H1 (cell line): ENCODE measurements around the gene ICE1. TPM values are rescaled to one million over a fixed set of nuclear protein-coding genes. Genes with fewer than 3 reads are reported as not detected.

Experiments
- CTCF ChIA-PET: fragments of 300-600 bp; sonication (Branson Sonifier 250); formaldehyde crosslinking; loops from one replicate; lab custom pipeline; 2021; ENCODE audit not compliant: partially characterized antibody; lab: Charles Lee
- POLR2A ChIA-PET: fragments of 300-600 bp; sonication (Branson Sonifier 250); formaldehyde crosslinking; loops from one replicate; lab custom pipeline; 2021; ENCODE audit warnings: inconsistent platforms; ENCODE audit not compliant: partially characterized antibody; lab: Charles Lee
- DNase-seq, 2 experiments: peaks; one replicate each; pipeline versions ENCODE4 v3.0.0 to v3.0.0-alpha.2; 2010 to 2022; ENCODE audit warnings: low spot score in 2 of 2, low read depth in 1 of 2, mixed read lengths in 1 of 2
- FAIRE-seq: peaks from 2 replicates; lab custom pipeline; 2011; peaks lifted over from hg19 to GRCh38; lab: Jason Lieb, UNC
- H2AFZ ChIP-seq: 2 replicates; pipeline ENCODE4 v1.8.1; 2012; ENCODE audit warnings: low read length, inconsistent platforms
- H2AK5ac ChIP-seq: 2 replicates; pipeline ENCODE4 v1.6.1; 2013; ENCODE audit warnings: low read depth, low read length
- H2BK120ac ChIP-seq: replicated peaks from 2 replicates; pipeline ENCODE3; 2013; ENCODE audit warnings: low read depth, low read length, inconsistent platforms
- H2BK12ac ChIP-seq: 2 replicates; pipeline ENCODE4 v1.6.1; 2013; ENCODE audit warnings: low read depth, low read length
- H2BK15ac ChIP-seq: 2 replicates; pipeline ENCODE4 v1.6.1; 2013; ENCODE audit warnings: low read length
- H2BK20ac ChIP-seq: 2 replicates; pipeline ENCODE4 v1.6.1; 2013; ENCODE audit warnings: low read length
- H2BK5ac ChIP-seq: 2 replicates; pipeline ENCODE4 v1.6.1; 2013; ENCODE audit warnings: low read depth, low read length
- H3K14ac ChIP-seq: 2 replicates; pipeline ENCODE4 v1.6.1; 2013; ENCODE audit warnings: inconsistent platforms; ENCODE audit not compliant: insufficient read length
- H3K18ac ChIP-seq: 2 replicates; pipeline ENCODE4 v1.6.1; 2013; ENCODE audit warnings: low read length; ENCODE audit errors: extremely low read depth
- H3K23ac ChIP-seq: 2 replicates; pipeline ENCODE4 v1.6.1; 2013; ENCODE audit warnings: inconsistent platforms; ENCODE audit not compliant: insufficient read length
- H3K23me2 ChIP-seq: 2 replicates; pipeline ENCODE4 v1.6.1; 2013; ENCODE audit warnings: low read depth, low read length
- H3K27ac ChIP-seq: 2 replicates; pipeline ENCODE4 v1.6.1; 2011; ENCODE audit warnings: low read depth, low read length, inconsistent platforms
- H3K27me3 ChIP-seq, 4 experiments: replicated peaks in 1 of 4; 1 replicate in 1 of 4; 2 replicates in 3 of 4; pipeline versions ENCODE4 v1.6.1 to v1.8.1; 2011 to 2013; ENCODE audit warnings: low read length in 3 of 4, mild to moderate bottlenecking in 3 of 4, inconsistent platforms in 2 of 4, mixed read lengths in 2 of 4, moderate library complexity in 1 of 4; ENCODE audit not compliant: control insufficient read depth in 3 of 4, insufficient read depth in 3 of 4; ENCODE audit errors: extremely low read depth in 1 of 4
- H3K36me3 ChIP-seq, 4 experiments: 2 replicates each; pipeline versions ENCODE4 v1.6.1 to v1.8.1; 2011 to 2013; ENCODE audit warnings: mild to moderate bottlenecking in 4 of 4, low read length in 3 of 4, moderate library complexity in 2 of 4, control low read depth in 1 of 4, inconsistent platforms in 1 of 4; ENCODE audit not compliant: insufficient read depth in 4 of 4, control insufficient read depth in 2 of 4
- H3K4ac ChIP-seq: replicated peaks from 2 replicates; pipeline ENCODE3; 2013; ENCODE audit warnings: low read length, low read depth, mixed read lengths, inconsistent platforms; ENCODE audit not compliant: insufficient read length
- H3K4me1 ChIP-seq, 4 experiments: replicated peaks in 1 of 4; 1 replicate in 1 of 4; 2 replicates in 3 of 4; pipeline versions ENCODE4 v1.6.1 to v1.8.1; 2011 to 2013; ENCODE audit warnings: low read length in 3 of 4, inconsistent platforms in 2 of 4, mixed read lengths in 1 of 4; ENCODE audit not compliant: insufficient read depth in 4 of 4, control insufficient read depth in 3 of 4
- H3K4me2 ChIP-seq, 2 experiments: 2 replicates each; pipeline versions ENCODE4 v1.6.1 to v1.8.1; 2011 to 2013; ENCODE audit warnings: low read depth in 2 of 2, low read length in 2 of 2, control low read depth in 1 of 2, inconsistent platforms in 1 of 2, mild to moderate bottlenecking in 1 of 2; ENCODE audit not compliant: insufficient read depth in 1 of 2
- H3K4me3 ChIP-seq, 4 experiments: fragments of 200-600, 300-600 bp in 1 of 4; sonication (generic), shearing (Covaris generic), sonication (Bioruptor Twin) in 1 of 4; 2 replicates each; pipeline versions ENCODE4 v1.5.1 to v1.8.1; 2011 to 2016; ENCODE audit warnings: low read length in 4 of 4, low read depth in 3 of 4, control low read depth in 2 of 4, inconsistent platforms in 2 of 4, mild to moderate bottlenecking in 2 of 4, mixed read lengths in 1 of 4, moderate library complexity in 1 of 4; ENCODE audit not compliant: insufficient read depth in 2 of 4; ENCODE audit errors: extremely low read depth in 1 of 4
- H3K56ac ChIP-seq: replicated peaks from 2 replicates; pipeline ENCODE3; 2013; ENCODE audit warnings: low read depth, mild to moderate bottlenecking, mixed read lengths, low read length, inconsistent platforms; ENCODE audit not compliant: insufficient read length
- H3K79me1 ChIP-seq: 2 replicates; pipeline ENCODE4 v1.6.1; 2013; ENCODE audit warnings: low read depth, low read length, control low read depth
- H3K79me2 ChIP-seq, 2 experiments: 2 replicates each; pipeline versions ENCODE4 v1.6.1 to v1.8.1; 2012 to 2013; ENCODE audit warnings: low read length in 2 of 2, mild to moderate bottlenecking in 2 of 2, inconsistent platforms in 1 of 2; ENCODE audit not compliant: insufficient read depth in 2 of 2, control insufficient read depth in 1 of 2
- H3K9ac ChIP-seq, 4 experiments: replicated peaks in 1 of 4; 1 replicate in 1 of 4; 2 replicates in 3 of 4; pipeline versions ENCODE4 v1.6.1 to v1.8.1; 2011 to 2013; ENCODE audit warnings: low read depth in 3 of 4, low read length in 3 of 4, control low read depth in 2 of 4, mild to moderate bottlenecking in 2 of 4, moderate library complexity in 2 of 4, inconsistent platforms in 1 of 4; ENCODE audit errors: extremely low read depth in 1 of 4
- H3K9me3 ChIP-seq, 2 experiments: 2 replicates each; pipeline versions ENCODE4 v1.6.1 to v1.8.1; 2012 to 2013; ENCODE audit warnings: mild to moderate bottlenecking in 2 of 2, moderate library complexity in 2 of 2, control low read depth in 1 of 2, inconsistent platforms in 1 of 2, low read depth in 1 of 2, low read length in 1 of 2, mixed read lengths in 1 of 2; ENCODE audit not compliant: insufficient read depth in 2 of 2
- H4K20me1 ChIP-seq, 2 experiments: replicated peaks in 1 of 2; 2 replicates each; pipeline versions ENCODE3 to v1.8.1; 2011 to 2013; ENCODE audit warnings: inconsistent platforms in 2 of 2, low read length in 2 of 2, mild to moderate bottlenecking in 1 of 2; ENCODE audit not compliant: insufficient read depth in 2 of 2, control insufficient read depth in 1 of 2
- H4K5ac ChIP-seq: 2 replicates; pipeline ENCODE4 v1.6.1; 2013; ENCODE audit warnings: low read length, low read depth, mixed read lengths, inconsistent platforms; ENCODE audit not compliant: insufficient read length
- H4K8ac ChIP-seq: 2 replicates; pipeline ENCODE4 v1.8.0; 2013; ENCODE audit warnings: mild to moderate bottlenecking, moderate library complexity, low read length, inconsistent platforms; ENCODE audit not compliant: insufficient read depth; ENCODE audit errors: extremely low read depth
- H4K91ac ChIP-seq: replicated peaks from 2 replicates; pipeline ENCODE3; 2013; ENCODE audit warnings: low read length, mixed read lengths, inconsistent platforms; ENCODE audit not compliant: insufficient read length
- BACH1 ChIP-seq: IDR thresholded peaks from 2 replicates; pipeline ENCODE4 v1.6.1; 2012; ENCODE audit warnings: low read length, improper control_type of control experiment
- CBX5 ChIP-seq: fragments of 300-800, 300-1000 bp; sonication (generic); IDR thresholded peaks from 2 replicates; pipeline ENCODE4 v1.7.1; 2016; ENCODE audit warnings: antibody characterized with exemption, low read length, low read depth
- CHD1 ChIP-seq: IDR thresholded peaks from 2 replicates; pipeline ENCODE4 v1.6.1; 2012; ENCODE audit warnings: low read depth, low read length, improper control_type of control experiment
- GTF2F1 ChIP-seq: IDR thresholded peaks from 2 replicates; pipeline ENCODE4 v1.6.1; 2012; ENCODE audit warnings: low read depth, low read length, improper control_type of control experiment, borderline replicate concordance
- HDAC2 ChIP-seq, 2 experiments: fragments of 300-600 bp in 1 of 2; sonication (generic) in 1 of 2; IDR thresholded peaks; 2 replicates each; pipeline ENCODE4 v1.6.1; 2011 to 2012; ENCODE audit warnings: low read depth in 2 of 2, low read length in 2 of 2, mild to moderate bottlenecking in 2 of 2, moderate library complexity in 2 of 2, borderline replicate concordance in 1 of 2, inconsistent platforms in 1 of 2
- JUND ChIP-seq: IDR thresholded peaks from 2 replicates; pipeline ENCODE4 v1.6.1; 2011; ENCODE audit warnings: mild to moderate bottlenecking, improper control_type of control experiment, low read length
- KDM4A ChIP-seq: IDR thresholded peaks from one replicate; pipeline ENCODE4 v1.7.1; 2012; ENCODE audit warnings: low read depth, mild to moderate bottlenecking, moderate library complexity, low read length, inconsistent platforms; ENCODE audit not compliant: severe bottlenecking
- NANOG ChIP-seq: IDR thresholded peaks from 2 replicates; pipeline ENCODE4 v1.6.1; 2011; ENCODE audit warnings: low read length, low read depth, mild to moderate bottlenecking, inconsistent platforms; ENCODE audit not compliant: insufficient read depth, poor library complexity, severe bottlenecking
- POU5F1 ChIP-seq: IDR thresholded peaks from 2 replicates; pipeline ENCODE4 v1.6.1; 2011; ENCODE audit warnings: low read depth, mild to moderate bottlenecking, low read length, moderate library complexity
- SP4 ChIP-seq: IDR thresholded peaks from 2 replicates; pipeline ENCODE4 v1.6.1; 2012; ENCODE audit warnings: low read length, inconsistent platforms
- SRF ChIP-seq: IDR thresholded peaks from 2 replicates; pipeline ENCODE4 v1.6.1; 2011; ENCODE audit warnings: mild to moderate bottlenecking, low read depth, low read length, moderate library complexity
- TBP ChIP-seq: IDR thresholded peaks from 2 replicates; pipeline ENCODE4 v1.6.1; 2011; ENCODE audit warnings: low read depth, low read length, improper control_type of control experiment
- TCF12 ChIP-seq: IDR thresholded peaks from 2 replicates; pipeline ENCODE4 v1.6.1; 2011; ENCODE audit warnings: low read depth, mild to moderate bottlenecking, low read length
- WGBS, 2 experiments: shearing (Covaris generic) in 1 of 2; methylation state at CpG; one replicate each; pipeline versions ENCODE4 v1.1.6 to v1.1.7; 2013 to 2015; ENCODE audit warnings: low lambda C conversion rate in 2 of 2, mixed read lengths in 2 of 2, inconsistent platforms in 1 of 2, low coverage in 1 of 2, missing lambda C conversion rate in 1 of 2; ENCODE audit not compliant: insufficient replicate concordance in 2 of 2, insufficient coverage in 1 of 2, insufficient read length in 1 of 2; ENCODE audit errors: extremely low coverage in 1 of 2, missing lambda C conversion rate in 1 of 2; 5-methylcytosine and 5-hydroxymethylcytosine counted together
- polyA plus RNA-seq, 7 experiments: library from polyadenylated mRNA; depleted of rRNA in 3 of 7; stranded (reverse) in 5 of 7; unstranded in 2 of 7; fragments of >200 nt in 5 of 7; fragments of 200-250 nt in 2 of 7; gene quantifications; 1 replicate in 5 of 7; 2 replicates in 1 of 7; 4 replicates in 1 of 7; pipeline versions ENCODE4 v1.2.1 to v1.2.3, GENCODE V29; 2011 to 2013; ENCODE audit warnings: missing spikeins in 2 of 7, mixed read lengths in 2 of 7
- total RNA-seq: library from RNA; stranded (reverse); fragmentation: NEBNext Ultra II Directional; extraction: Animal tissue kit (Norgen Biotek cat#: 25700); gene quantifications from 2 replicates; pipeline ENCODE4 v1.2.1, GENCODE V29; 2021

ICE1 gene
- total and polyA plus RNA-seq, 2 of the 8 experiments (the other 6 are each of a cell fraction or from before 2014, with no cell fraction given) = 11.8 to 53.9 TPM

DNA sequence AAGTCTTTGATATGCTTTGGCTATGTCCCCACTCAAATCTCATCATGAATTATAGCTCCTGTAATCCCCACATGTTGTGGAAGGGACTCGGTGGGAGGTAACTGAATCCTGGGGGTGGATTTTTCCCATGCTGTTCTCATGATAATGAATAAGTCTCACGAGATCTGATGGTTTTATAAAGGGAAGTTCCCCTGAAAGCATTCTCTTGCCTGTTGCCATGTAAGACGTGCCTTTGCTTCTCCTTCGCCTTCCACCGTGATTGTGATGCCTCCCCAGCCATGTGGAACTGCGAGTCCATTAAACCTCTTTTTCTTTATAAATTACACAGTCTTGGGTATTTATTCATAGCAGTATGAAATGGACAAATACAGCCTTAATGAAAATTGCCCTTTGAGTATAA is 44.7 kb upstream of the ICE1 start:
- no peak overlapping the region for H3K27ac ChIP-seq
- no peak overlapping the region for H3K4me2 ChIP-seq
- DNase-seq (no peak), FAIRE-seq (no peak)
- no peak overlapping the region for H2BK120ac ChIP-seq
- WGBS, 2 experiments = 98% methylated on average over 6 of the region's 6 CpGs; no CpG with 5 or more reads in 1 of the 2 experiments
- no peak overlapping the region for H3K23ac ChIP-seq
- ChIA-PET POLR2A (no interaction called here), CTCF (interaction anchor here (0.6 to 1.3 kb wide), 2 partner anchors 18 to 85 kb away, joined by 3 read pairs; no protein-coding TSS in a partner anchor)
- H3K27me3 ChIP-seq = no peaks in the 10 kb centered on the region
- no peaks in the 10 kb centered on the region for H3K79me1 ChIP-seq
- no peak overlapping the region for H2BK5ac ChIP-seq
- no peak overlapping the region for H3K18ac ChIP-seq
- H2AK5ac ChIP-seq = no peak overlapping the region
- H2AFZ ChIP-seq = no peak overlapping the region
- H2BK20ac ChIP-seq = no peak overlapping the region
- H4K5ac ChIP-seq = no peak overlapping the region
- H3K23me2 ChIP-seq = no peaks in the 10 kb centered on the region
- H3K79me2 ChIP-seq = no peaks in the 10 kb centered on the region
- H3K4me3 ChIP-seq = no peak overlapping the region
- H4K8ac ChIP-seq = no peak overlapping the region
- H2BK12ac ChIP-seq = no peak overlapping the region
- no peak overlapping the region for H2BK15ac ChIP-seq
- no peak overlapping the region for H4K91ac ChIP-seq
- H3K56ac ChIP-seq = no peak overlapping the region
- H3K36me3 ChIP-seq = no peaks in the 10 kb centered on the region
- no peak overlapping the region for H3K14ac ChIP-seq
- H3K9me3 ChIP-seq = peaks cover 0 to 12% of the 10 kb centered on the region in 2 experiments; a peak in 1 of 4 replicates
- peaks cover 0 to 4% (median 1%) of the 10 kb centered on the region in 4 experiments; a peak in 2 of 7 replicates for H3K4me1 ChIP-seq
- H3K4ac ChIP-seq = no peak overlapping the region
- no peak overlapping the region for H3K9ac ChIP-seq
- no peaks in the 10 kb centered on the region for H4K20me1 ChIP-seq
- TF ChIP-seq CHD1 (no peak), JUND (no peak), GTF2F1 (no peak), SP4 (no peak), CBX5 (no peak), NANOG (no peak), HDAC2 (IDR thresholded peaks at IDR 0.05; ENCODE audit: borderline replicate concordance in 1 of 2, low read depth in 2 of 2, low read length in 2 of 2) (no peak), KDM4A (no peak), POU5F1 (no peak), TCF12 (no peak), BACH1 (no peak), SRF (no peak), TBP (no peak)
